Measurements from ENCODE around the gene FXYD1.

FXYD1 gene

DNA sequence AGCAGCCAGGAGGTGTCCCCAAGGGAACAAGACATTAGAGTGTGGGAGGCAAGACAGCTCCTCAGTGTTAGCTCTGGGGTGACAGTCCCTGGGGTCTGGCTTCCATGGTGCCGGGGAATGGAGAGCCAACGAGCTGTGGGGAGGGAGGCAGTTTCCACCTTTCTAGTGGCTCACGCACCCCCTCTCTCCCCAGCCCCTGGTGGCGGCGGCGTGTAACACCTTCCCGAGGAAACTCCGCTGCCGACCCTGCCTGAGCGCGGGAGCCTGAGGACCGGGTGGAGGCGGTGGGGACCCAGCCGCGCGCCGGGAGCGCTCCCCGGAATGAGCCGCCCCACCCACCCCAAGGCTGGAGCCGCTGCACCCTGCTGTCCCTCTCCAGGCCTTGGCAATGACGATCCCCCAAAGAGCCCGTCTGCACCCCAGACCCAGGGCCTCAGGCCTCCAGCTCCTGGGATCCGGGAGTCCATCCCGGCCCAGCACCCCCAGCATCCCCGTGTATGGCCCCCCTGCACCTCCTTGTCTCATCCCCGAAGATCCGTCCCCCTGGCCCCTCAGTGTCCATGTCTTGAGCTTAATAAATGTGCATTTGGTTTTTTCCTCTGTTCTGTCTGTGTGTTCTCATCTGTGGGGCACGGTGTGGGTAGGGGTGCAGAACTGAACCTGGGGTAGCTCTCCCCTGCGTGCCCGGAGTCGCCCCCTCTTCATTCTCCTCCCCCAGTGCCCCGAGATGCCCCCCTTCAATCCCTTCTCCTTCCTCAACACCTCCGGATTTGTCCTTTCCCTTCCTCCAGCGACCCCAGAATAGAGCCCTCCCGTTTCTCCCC is 15.3 kb downstream of the FXYD1 start:
- peak overlapping the region; percentile 88 for H3K4me3 ChIP-seq (ENCODE audit: low read depth, low read length)
- in situ Hi-C loops (cut with HindIII; ENCODE audit: low pct_ligation_motif_present, low sequenced_read_pairs): no loop called here
- DNase-seq: no peak
- H3K27ac ChIP-seq: no peak overlapping the region
- no peaks in the 10 kb centered on the region for H3K27me3 ChIP-seq (replicated peaks)
- TF ChIP-seq, protein P1, sequence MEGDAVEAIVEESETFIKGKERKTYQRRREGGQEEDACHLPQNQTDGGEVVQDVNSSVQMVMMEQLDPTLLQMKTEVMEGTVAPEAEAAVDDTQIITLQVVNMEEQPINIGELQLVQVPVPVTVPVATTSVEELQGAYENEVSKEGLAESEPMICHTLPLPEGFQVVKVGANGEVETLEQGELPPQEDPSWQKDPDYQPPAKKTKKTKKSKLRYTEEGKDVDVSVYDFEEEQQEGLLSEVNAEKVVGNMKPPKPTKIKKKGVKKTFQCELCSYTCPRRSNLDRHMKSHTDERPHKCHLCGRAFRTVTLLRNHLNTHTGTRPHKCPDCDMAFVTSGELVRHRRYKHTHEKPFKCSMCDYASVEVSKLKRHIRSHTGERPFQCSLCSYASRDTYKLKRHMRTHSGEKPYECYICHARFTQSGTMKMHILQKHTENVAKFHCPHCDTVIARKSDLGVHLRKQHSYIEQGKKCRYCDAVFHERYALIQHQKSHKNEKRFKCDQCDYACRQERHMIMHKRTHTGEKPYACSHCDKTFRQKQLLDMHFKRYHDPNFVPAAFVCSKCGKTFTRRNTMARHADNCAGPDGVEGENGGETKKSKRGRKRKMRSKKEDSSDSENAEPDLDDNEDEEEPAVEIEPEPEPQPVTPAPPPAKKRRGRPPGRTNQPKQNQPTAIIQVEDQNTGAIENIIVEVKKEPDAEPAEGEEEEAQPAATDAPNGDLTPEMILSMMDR (IDR thresholded peaks at IDR 0.05; ENCODE audit: low read depth, low read length, missing control alignments): peak; percentile 76
- peaks cover 9% of the 10 kb centered on the region for H3K36me3 ChIP-seq (replicated peaks)

DNA sequence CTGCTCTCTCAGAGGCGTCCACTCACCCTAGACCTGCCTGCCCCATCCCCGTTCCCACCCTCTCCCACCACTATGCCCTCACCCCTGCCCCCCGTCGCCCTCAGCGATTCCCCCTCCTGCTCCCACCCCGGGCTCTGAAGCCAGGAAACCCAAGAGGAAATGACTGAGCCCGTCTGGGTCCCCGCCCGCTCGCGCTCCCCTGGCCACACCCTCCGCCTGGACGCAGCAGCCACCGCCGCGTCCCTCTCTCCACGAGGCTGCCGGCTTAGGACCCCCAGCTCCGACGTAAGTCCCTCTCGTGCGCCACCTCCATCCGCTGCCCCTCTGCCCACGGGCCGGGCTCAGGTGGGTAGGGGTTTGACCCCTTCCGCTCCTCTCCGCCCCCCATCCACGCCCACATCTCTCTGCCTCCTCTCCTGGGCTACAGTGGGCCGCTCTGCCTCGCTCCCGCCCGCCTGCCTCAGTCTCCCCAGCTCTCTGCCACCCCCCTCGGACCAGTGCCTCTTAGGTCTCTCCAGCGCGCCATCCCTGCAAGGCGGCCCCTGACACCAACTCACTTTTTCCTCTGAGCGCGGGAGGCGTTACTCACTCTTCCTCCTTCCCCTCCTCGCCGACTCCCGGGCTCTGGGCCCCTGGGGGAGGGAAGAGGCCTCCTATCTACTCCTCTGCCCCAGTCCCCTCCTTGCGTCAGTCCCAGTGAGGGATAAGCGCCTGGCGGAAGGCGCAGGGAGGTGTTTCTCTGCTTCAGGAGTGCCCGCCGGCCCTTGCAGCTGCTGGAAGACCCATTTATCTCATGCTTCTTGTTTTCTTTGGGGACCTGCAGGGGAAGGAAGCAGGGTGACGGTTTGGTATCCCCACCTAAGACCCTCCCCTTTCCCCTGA is 16.1 kb downstream of the FXYD1 start, which contains the start of gene FXYD5:
TSS of gene FXYD5 (plus strand) at position 211 of the 882 bp plus-strand sequence. CDS start 816 bp downstream, outside the sequence.
- in situ Hi-C loops (cut with HindIII; ENCODE audit: low pct_ligation_motif_present, low sequenced_read_pairs): no loop called here
- no peaks in the 10 kb centered on the region for H3K27me3 ChIP-seq (replicated peaks)
- peak; percentile 56 for DNase-seq

DNA sequence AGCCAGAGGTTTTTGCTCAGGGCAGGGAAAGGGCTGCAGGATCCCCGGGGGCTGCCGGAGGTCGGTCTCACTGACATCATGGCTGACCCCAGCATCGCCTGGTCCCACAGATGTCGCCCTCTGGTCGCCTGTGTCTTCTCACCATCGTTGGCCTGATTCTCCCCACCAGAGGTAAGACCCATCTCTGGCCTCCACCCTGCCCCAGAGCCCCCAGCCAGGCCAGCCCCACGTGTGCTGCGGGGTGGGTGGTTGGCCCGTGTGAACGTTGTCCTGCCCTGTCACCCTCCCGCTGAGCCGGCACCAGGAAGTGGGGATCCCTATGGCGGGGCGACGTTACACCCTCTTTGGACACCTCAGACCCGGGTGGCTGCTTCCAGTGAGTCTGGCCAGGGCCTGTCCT is 16.8 kb downstream of the FXYD1 start:
- in situ Hi-C loops (cut with HindIII; ENCODE audit: low pct_ligation_motif_present, low sequenced_read_pairs): no loop called here
- Histone ChIP-seq H3K4me3 (ENCODE audit: low read depth, low read length) (peak overlapping the region; percentile 88), H3K36me3 (replicated peaks) (peaks cover 14% of the 10 kb centered on the region), H3K27me3 (replicated peaks) (no peaks in the 10 kb centered on the region), H3K27ac (no peak overlapping the region)
- DNase-seq: no peak
- TF ChIP-seq, protein P1 (IDR thresholded peaks at IDR 0.05; ENCODE audit: low read depth, low read length, missing control alignments): no peak

More for the DNA sequence above, 16.1 kb downstream of the FXYD1 start, which contains the start of gene FXYD5:
- Histone ChIP-seq H3K27ac (peak within 1 kb of the TSS; percentile 53), H3K4me3 (ENCODE audit: low read depth, low read length) (peak within 1 kb of the TSS; percentile 88), H3K36me3 (replicated peaks) (peaks cover 12% of the 10 kb centered on the region)
- TF ChIP-seq, protein P1 (IDR thresholded peaks at IDR 0.05; ENCODE audit: low read depth, low read length, missing control alignments): peak; percentile 36

DNA sequence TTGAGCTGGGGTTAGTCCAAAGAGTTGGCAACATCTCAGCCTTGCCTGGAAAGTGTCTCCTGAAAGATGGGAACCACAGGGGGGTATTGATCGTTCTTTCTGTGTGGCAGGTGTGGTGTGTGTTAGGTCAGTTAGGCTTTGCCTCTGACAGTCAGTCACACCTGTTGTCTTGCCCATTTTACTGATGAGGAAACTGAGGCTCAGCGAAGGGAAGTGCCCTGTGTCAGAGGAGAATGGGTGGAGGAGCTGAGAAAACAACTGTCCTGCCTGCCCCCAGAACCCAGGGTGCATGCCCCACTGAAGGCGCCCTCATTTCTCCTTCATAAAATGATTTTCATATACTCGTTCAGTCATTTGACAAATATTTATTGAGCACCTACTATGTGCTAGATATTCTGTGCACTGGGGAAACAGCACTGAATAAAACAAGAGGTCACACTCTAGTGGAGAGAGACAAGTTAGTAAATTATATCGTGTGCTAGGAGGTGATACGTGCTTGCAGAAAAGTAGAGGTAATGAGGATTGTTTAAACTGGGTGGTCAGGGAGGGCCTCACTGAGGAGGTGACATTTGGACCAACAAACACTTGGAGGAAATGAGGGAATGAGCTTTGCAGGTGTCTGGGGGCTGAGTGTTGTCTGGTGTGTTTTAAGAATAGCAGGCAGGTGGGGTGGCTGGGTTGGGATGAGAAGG is 17.5 kb downstream of the FXYD1 start:
- TF ChIP-seq, protein P1 (IDR thresholded peaks at IDR 0.05; ENCODE audit: low read depth, low read length, missing control alignments): no peak
- Histone ChIP-seq H3K27me3 (replicated peaks) (no peaks in the 10 kb centered on the region), H3K4me3 (ENCODE audit: low read depth, low read length) (peak overlapping the region; percentile 88), H3K27ac (no peak overlapping the region), H3K36me3 (replicated peaks) (peaks cover 16% of the 10 kb centered on the region)
- no peak for DNase-seq
- in situ Hi-C loops (cut with HindIII; ENCODE audit: low pct_ligation_motif_present, low sequenced_read_pairs): no loop called here

DNA sequence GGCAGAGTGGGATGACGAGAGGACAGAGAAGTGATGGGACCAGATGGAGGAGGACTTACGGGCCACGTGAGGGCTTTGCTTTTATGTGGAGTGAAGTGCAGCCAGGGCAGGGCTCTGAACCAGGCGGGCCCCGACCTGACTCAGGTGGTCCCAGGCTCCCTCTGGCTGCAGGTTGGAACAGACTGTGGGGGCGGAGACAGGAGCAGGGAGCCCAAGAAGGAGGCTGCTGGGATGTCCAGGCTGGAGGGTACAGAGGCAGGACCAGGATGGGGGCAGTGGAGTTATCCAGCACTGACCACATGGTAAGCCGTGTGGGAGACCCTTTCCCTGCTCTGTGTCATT is 18.0 kb downstream of the FXYD1 start:
- no peak overlapping the region for H3K27ac ChIP-seq
- in situ Hi-C loops (cut with HindIII; ENCODE audit: low pct_ligation_motif_present, low sequenced_read_pairs): no loop called here

More for the DNA sequence above, 18.0 kb downstream of the FXYD1 start:
- H3K36me3 ChIP-seq (replicated peaks): peaks cover 22% of the 10 kb centered on the region
- no peak overlapping the region for H3K4me3 ChIP-seq (ENCODE audit: low read depth, low read length)
- no peak for DNase-seq
- H3K27me3 ChIP-seq (replicated peaks): no peaks in the 10 kb centered on the region
- TF ChIP-seq, protein P1 (IDR thresholded peaks at IDR 0.05; ENCODE audit: low read depth, low read length, missing control alignments): no peak
